Hepatocyte (in vitro differentiated cells): Measurements from ENCODE around the gene CFAP90. TPM values are rescaled to one million over a fixed set of nuclear protein-coding genes. Genes with fewer than 3 reads are reported as not detected.

Source experiments
- DNase-seq: peaks from one replicate; pipeline ENCODE4 v3.0.0-alpha.2; 2016; ENCODE audit warnings: low spot score
- H2AFZ ChIP-seq: fragments of 200-600 bp; sonication (generic); 2 replicates; pipeline ENCODE4 v1.6.0; 2016; ENCODE audit warnings: antibody characterized with exemption, mild to moderate bottlenecking
- H3K27ac ChIP-seq: fragments of 200-600 bp; sonication (generic); 2 replicates; pipeline ENCODE4 v1.5.1; 2016; ENCODE audit warnings: mild to moderate bottlenecking
- H3K27me3 ChIP-seq: fragments of 200-600 bp; sonication (generic); 2 replicates; pipeline ENCODE4 v1.6.1; 2016
- H3K36me3 ChIP-seq: fragments of 200-600 bp; sonication (generic); replicated peaks from 2 replicates; pipeline ENCODE4 v1.5.1; 2016; ENCODE audit warnings: low read depth; ENCODE audit not compliant: insufficient read depth
- H3K4me1 ChIP-seq: fragments of 200-600 bp; sonication (generic); 2 replicates; pipeline ENCODE4 v1.5.1; 2016; ENCODE audit warnings: mild to moderate bottlenecking, moderate library complexity; ENCODE audit not compliant: insufficient read depth
- H3K4me2 ChIP-seq: fragments of 200-600 bp; sonication (generic); 2 replicates; pipeline ENCODE4 v1.6.0; 2016
- H3K4me3 ChIP-seq: fragments of 200-600 bp; sonication (generic); 2 replicates; pipeline ENCODE4 v1.5.1; 2016; ENCODE audit warnings: mild to moderate bottlenecking
- H3K79me2 ChIP-seq: fragments of 200-600 bp; sonication (generic); 2 replicates; pipeline ENCODE4 v1.6.0; 2017; ENCODE audit warnings: mild to moderate bottlenecking
- H3K9me2 ChIP-seq: fragments of 200-600 bp; sonication (generic); replicated peaks from 2 replicates; pipeline ENCODE4 v1.6.0; 2017; ENCODE audit warnings: mild to moderate bottlenecking; ENCODE audit not compliant: insufficient read depth
- H3K9me3 ChIP-seq: fragments of 200-600 bp; sonication (generic); 2 replicates; pipeline ENCODE4 v1.5.1; 2016; ENCODE audit warnings: low read depth, mild to moderate bottlenecking
- H4K20me1 ChIP-seq: fragments of 200-600 bp; sonication (generic); 2 replicates; pipeline ENCODE4 v1.6.0; 2016; ENCODE audit warnings: mild to moderate bottlenecking; ENCODE audit not compliant: insufficient read depth, poor library complexity, severe bottlenecking
- EZH2 ChIP-seq: fragments of 200-600 bp; sonication (generic); IDR thresholded peaks from 2 replicates; pipeline ENCODE4 v1.6.1; 2016; ENCODE audit warnings: antibody characterized with exemption, mild to moderate bottlenecking, borderline replicate concordance
- EZH2phosphoT487 ChIP-seq: fragments of 200-600 bp; sonication (generic); IDR thresholded peaks from one replicate; pipeline ENCODE4 v1.6.1; 2018; ENCODE audit warnings: antibody characterized with exemption, mild to moderate bottlenecking, low read depth, moderate library complexity; ENCODE audit not compliant: unreplicated experiment, severe bottlenecking
- WGBS: methylation state at CpG from one replicate; pipeline ENCODE4 v1.1.6; 2016; ENCODE audit warnings: low lambda C conversion rate; ENCODE audit errors: missing lambda C conversion rate; 5-methylcytosine and 5-hydroxymethylcytosine counted together
- polyA plus RNA-seq: library from polyadenylated mRNA; unstranded; fragments of >200 nt; fragmentation: Nextera tagmentation; extraction: Ambion mirVana; gene quantifications from 2 replicates; pipeline ENCODE4 v1.2.1, GENCODE V29; 2016
- total RNA-seq: library from RNA; depleted of rRNA; stranded (reverse); fragments of >200 nt; gene quantifications from 2 replicates; pipeline ENCODE4 v1.2.3, GENCODE V29; 2014
- TF ChIP-seq, protein P1 (sequence below): fragments of 200-600 bp; sonication (generic); IDR thresholded peaks from 2 replicates; pipeline ENCODE4 v1.5.1; 2016; ENCODE audit warnings: antibody characterized with exemption, mild to moderate bottlenecking; ENCODE audit not compliant: poor library complexity

Gene CFAP90
- total and polyA plus RNA-seq, 2 experiments from 2014 or later, result 0.30 to 1.0 TPM

DNA sequence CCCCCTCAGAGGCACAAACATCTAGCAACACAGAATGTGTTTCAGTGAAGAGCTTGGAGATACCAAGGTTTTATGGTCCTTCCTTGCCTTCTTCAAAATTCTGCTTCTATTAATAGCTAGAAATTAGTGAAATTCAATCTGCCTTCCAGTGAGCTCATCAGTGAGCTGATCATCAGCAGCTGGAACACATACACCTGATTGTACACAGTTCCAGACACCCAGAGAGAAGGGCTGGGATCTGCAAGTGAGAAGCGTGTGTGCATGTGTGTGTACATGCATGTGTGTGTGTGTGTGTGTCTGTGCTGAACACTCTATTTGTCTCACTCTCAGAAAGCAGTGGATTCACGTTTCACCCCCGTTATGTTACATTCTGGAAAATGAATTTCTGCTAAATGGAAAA, 28.5 kb downstream of the CFAP90 start:
- Histone ChIP-seq H3K4me2 (no peak overlapping the region), H3K27ac (no peak overlapping the region), H3K27me3 (no peaks in the 10 kb centered on the region), H3K4me1 (no peaks in the 10 kb centered on the region), H3K4me3 (no peak overlapping the region), H3K9me2 (no peaks in the 10 kb centered on the region), H3K36me3 (no peaks in the 10 kb centered on the region), H3K9me3 (no peaks in the 10 kb centered on the region), H3K79me2 (no peaks in the 10 kb centered on the region), H2AFZ (no peak overlapping the region), H4K20me1 (no peaks in the 10 kb centered on the region)
- no peak for TF ChIP-seq EZH2
- TF ChIP-seq, protein P1, sequence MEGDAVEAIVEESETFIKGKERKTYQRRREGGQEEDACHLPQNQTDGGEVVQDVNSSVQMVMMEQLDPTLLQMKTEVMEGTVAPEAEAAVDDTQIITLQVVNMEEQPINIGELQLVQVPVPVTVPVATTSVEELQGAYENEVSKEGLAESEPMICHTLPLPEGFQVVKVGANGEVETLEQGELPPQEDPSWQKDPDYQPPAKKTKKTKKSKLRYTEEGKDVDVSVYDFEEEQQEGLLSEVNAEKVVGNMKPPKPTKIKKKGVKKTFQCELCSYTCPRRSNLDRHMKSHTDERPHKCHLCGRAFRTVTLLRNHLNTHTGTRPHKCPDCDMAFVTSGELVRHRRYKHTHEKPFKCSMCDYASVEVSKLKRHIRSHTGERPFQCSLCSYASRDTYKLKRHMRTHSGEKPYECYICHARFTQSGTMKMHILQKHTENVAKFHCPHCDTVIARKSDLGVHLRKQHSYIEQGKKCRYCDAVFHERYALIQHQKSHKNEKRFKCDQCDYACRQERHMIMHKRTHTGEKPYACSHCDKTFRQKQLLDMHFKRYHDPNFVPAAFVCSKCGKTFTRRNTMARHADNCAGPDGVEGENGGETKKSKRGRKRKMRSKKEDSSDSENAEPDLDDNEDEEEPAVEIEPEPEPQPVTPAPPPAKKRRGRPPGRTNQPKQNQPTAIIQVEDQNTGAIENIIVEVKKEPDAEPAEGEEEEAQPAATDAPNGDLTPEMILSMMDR, result no peak
- TF ChIP-seq EZH2phosphoT487, result no peak
- DNase-seq, result no peak
- 62% methylated on average over 3 of the region's 3 CpGs for WGBS

DNA sequence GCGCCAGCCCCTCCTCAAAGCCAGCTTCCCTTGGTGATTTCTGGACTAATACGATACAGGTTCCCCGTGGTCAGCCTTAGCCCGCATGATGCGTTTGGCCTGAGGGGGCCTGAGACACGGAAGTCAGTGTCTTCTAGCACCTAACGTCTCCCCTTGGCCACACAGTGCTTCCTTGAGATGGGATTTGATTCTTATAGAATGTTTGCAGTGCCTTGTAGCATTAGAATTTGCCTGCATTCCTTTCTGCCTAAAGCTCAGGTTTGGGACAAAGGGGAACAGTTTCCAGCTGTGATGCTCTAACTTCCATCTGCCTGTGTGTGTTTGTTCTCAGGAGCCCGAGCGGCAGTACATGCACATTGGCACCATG, 34.4 kb downstream of the CFAP90 start:
- no peaks in the 10 kb centered on the region for H3K36me3 ChIP-seq
- no peak for DNase-seq
- H3K27me3 ChIP-seq, result no peaks in the 10 kb centered on the region
- H3K9me2 ChIP-seq, result no peaks in the 10 kb centered on the region
- TF ChIP-seq EZH2phosphoT487 (no peak), EZH2 (no peak)
- TF ChIP-seq, protein P1, result no peak
- no peak overlapping the region for H3K4me3 ChIP-seq
- 51% methylated on average over 9 of the region's 9 CpGs for WGBS
- H3K27ac ChIP-seq, result no peak overlapping the region
- H2AFZ ChIP-seq, result no peak overlapping the region
- H3K9me3 ChIP-seq, result no peaks in the 10 kb centered on the region
- H3K4me1 ChIP-seq, result no peaks in the 10 kb centered on the region
- no peaks in the 10 kb centered on the region for H4K20me1 ChIP-seq
- H3K4me2 ChIP-seq, result no peak overlapping the region
- H3K79me2 ChIP-seq, result no peaks in the 10 kb centered on the region

DNA sequence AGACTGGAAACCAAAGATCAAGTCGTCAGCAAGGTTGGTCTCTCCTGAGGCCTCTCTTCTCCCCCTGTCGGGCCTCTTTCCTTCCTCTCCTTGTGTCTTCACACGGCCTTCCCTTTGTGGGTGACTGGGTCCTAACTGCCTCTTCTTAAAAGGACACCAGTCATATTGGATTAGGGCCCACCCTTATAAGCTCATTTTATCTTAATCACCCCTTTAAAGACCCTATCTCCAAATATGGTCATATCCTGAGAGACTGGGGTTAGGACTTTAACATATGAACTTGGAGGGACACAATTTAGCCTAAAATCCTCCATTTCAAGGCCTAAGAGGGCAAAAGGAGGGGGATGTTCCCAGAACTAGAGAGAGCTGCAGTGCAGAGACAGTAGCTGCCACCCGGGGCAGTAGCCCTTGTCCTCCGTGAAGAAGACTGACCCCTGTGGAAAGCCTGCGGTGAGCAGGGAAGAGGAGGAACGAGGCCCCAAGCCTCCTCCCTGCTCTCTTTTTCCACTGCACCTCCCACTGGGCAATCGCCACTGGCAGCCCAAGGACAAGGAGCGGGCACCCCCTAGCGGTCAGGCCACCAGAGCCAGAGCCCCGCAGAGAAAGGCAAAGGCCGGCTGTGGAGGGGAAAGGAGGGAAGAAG, 34.9 kb downstream of the CFAP90 start:
- H3K4me1 ChIP-seq, result no peaks in the 10 kb centered on the region
- no peak overlapping the region for H3K27ac ChIP-seq
- no peaks in the 10 kb centered on the region for H3K36me3 ChIP-seq
- no peak overlapping the region for H2AFZ ChIP-seq
- no peaks in the 10 kb centered on the region for H4K20me1 ChIP-seq
- no peak for TF ChIP-seq EZH2
- TF ChIP-seq, protein P1, result peak; percentile 85
- no peak for TF ChIP-seq EZH2phosphoT487
- no peaks in the 10 kb centered on the region for H3K9me3 ChIP-seq
- H3K4me2 ChIP-seq, result peak overlapping the region; percentile 44
- H3K79me2 ChIP-seq, result no peaks in the 10 kb centered on the region
- no peaks in the 10 kb centered on the region for H3K9me2 ChIP-seq
- peak; percentile 88 for DNase-seq
- 20% methylated on average over 12 of the region's 12 CpGs for WGBS
- H3K27me3 ChIP-seq, result no peaks in the 10 kb centered on the region
- no peak overlapping the region for H3K4me3 ChIP-seq

DNA sequence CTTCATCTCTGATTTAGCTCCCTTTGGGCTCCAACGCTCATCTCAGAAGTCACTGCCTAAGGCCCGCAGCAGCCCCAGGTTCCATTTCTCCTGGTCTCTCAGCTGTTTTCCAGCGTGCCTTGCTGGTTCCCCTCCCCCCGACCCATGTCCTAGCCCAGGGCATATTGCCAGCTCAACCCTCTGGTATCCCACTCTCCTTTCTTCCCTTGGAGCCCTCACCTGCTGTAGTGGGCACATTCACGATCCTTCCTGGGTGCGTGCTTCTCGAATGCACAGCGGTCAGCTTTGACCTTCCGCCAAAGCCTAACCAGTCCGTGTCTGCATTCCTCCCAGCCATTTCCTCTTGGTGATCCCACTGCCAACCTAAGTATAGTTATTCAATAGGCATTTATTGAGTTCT, 36.1 kb downstream of the CFAP90 start:
- TF ChIP-seq, protein P1, result no peak
- no peak for TF ChIP-seq EZH2phosphoT487
- TF ChIP-seq EZH2, result no peak
- Histone ChIP-seq H3K27ac (no peak overlapping the region), H3K9me2 (no peaks in the 10 kb centered on the region), H2AFZ (no peak overlapping the region), H3K4me2 (no peak overlapping the region), H3K4me1 (no peaks in the 10 kb centered on the region), H3K79me2 (no peaks in the 10 kb centered on the region), H3K4me3 (no peak overlapping the region), H3K27me3 (no peaks in the 10 kb centered on the region), H3K36me3 (no peaks in the 10 kb centered on the region), H3K9me3 (no peaks in the 10 kb centered on the region), H4K20me1 (no peaks in the 10 kb centered on the region)
- no peak for DNase-seq
- WGBS, result 96% methylated on average over 10 of the region's 10 CpGs
